ENCODE measurements around the gene BLTP3A.
"Not testable (repeated sequence)": the region's sequence is repeated elsewhere in the genome, so short reads cannot be mapped to it uniquely, and the experiment has no call there.

The BLTP3A gene

DNA sequence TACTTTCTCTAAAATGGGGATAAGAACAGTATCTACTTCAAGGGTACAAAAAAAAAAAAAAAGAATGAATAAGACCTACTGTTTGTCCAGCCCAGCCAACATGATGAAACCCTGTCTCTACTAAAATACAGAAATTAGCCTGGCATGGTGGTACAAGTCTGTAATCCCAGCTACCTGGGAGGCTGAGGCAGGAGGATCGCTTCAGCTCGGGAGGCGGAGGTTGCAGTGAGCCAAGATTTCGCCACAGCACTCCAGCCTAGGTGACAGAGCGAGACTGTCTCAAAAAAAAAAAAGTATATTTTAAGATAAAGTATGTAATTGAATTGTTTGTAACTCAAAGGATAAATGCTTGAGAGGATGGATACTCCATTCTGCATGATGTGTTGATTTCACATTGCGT lies 2.0 kb downstream of the BLTP3A start:
- DNase-seq (ENCODE audit: low read depth, low spot score) = no peak
- Histone ChIP-seq H3K4me1 (ENCODE audit: insufficient read depth, insufficient read length) (no peaks in the 10 kb centered on the region), H3K4me3 (ENCODE audit: insufficient read length, low read depth) (no peak overlapping the region), H3K9me3 (ENCODE audit: insufficient read depth, low read length) (no peaks in the 10 kb centered on the region), H3K27me3 (ENCODE audit: insufficient read depth, insufficient read length) (no peaks in the 10 kb centered on the region), H3K36me3 (ENCODE audit: insufficient read depth, insufficient read length, low read length) (no peaks in the 10 kb centered on the region), H3K9ac (ENCODE audit: insufficient read length, low read depth) (no peak overlapping the region)
- TF ChIP-seq YY1 (IDR thresholded peaks at IDR 0.05; ENCODE audit: insufficient read depth, insufficient read length) (no peak), ZNF274 (IDR thresholded peaks at IDR 0.05; ENCODE audit: low read depth, low read length) (no peak), SUZ12 (IDR thresholded peaks at IDR 0.05; ENCODE audit: extremely low read depth, insufficient read depth, insufficient read length) (no peak)

DNA sequence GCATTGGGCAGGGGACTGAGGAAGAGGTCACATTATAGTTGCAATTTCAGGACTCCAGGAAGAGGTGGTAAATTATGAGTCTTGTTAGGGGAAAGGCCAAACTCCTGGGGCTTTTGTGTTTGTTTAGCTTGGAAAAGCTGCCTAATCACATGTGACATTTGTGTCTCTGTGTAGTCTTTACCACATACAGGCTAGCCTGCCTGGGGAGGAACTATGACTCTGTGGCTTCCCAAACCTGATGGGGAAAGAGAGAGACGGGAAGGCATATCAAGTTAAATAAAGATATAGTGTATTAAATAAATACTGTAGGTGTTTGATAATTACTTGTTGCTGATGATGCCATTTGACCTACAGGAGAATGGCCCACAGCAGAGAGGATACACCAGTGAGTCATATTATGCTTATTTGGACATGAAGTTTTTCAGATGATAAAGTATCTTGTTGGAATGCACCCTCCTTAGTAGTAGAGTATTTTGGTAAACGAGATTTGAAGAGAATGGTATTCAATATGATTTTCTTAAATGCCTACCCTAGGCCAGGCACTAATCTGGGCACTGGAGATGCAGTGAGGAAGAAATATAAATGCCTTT lies 4.0 kb downstream of the BLTP3A start:
- no peaks in the 10 kb centered on the region for H3K9me3 ChIP-seq (ENCODE audit: insufficient read depth, low read length)
- H3K4me3 ChIP-seq (ENCODE audit: insufficient read length, low read depth) = no peak overlapping the region
- no peaks in the 10 kb centered on the region for H3K4me1 ChIP-seq (ENCODE audit: insufficient read depth, insufficient read length)
- TF ChIP-seq YY1 (IDR thresholded peaks at IDR 0.05; ENCODE audit: insufficient read depth, insufficient read length) (no peak), SUZ12 (IDR thresholded peaks at IDR 0.05; ENCODE audit: extremely low read depth, insufficient read depth, insufficient read length) (no peak), ZNF274 (IDR thresholded peaks at IDR 0.05; ENCODE audit: low read depth, low read length) (no peak)
- DNase-seq (ENCODE audit: low read depth, low spot score) = no peak
- H3K27me3 ChIP-seq (ENCODE audit: insufficient read depth, insufficient read length) = no peaks in the 10 kb centered on the region
- no peak overlapping the region for H3K9ac ChIP-seq (ENCODE audit: insufficient read length, low read depth)
- H3K36me3 ChIP-seq (ENCODE audit: insufficient read depth, insufficient read length, low read length) = no peaks in the 10 kb centered on the region

DNA sequence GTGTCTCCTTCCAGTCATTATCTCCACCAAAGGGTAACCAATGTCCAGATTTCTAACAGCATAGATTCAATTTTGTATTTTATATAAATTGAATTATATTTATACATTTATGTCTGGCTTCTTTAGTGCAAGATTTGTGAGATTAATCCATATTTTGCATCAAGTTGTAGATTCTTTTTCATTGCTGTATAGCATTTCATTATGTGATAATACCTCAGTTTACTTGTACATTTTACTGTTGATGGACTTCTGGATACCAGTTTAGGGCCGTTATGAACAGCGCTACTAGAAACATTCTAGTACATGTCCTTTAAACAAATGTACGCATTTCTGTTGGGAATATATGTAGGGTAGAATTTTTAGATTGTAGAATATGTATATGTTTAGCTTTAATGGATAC lies 6.2 kb downstream of the BLTP3A start:
- Histone ChIP-seq H3K9ac (ENCODE audit: insufficient read length, low read depth) (no peak overlapping the region), H3K4me1 (ENCODE audit: insufficient read depth, insufficient read length) (no peaks in the 10 kb centered on the region), H3K9me3 (ENCODE audit: insufficient read depth, low read length) (no peaks in the 10 kb centered on the region), H3K36me3 (ENCODE audit: insufficient read depth, insufficient read length, low read length) (no peaks in the 10 kb centered on the region), H3K4me3 (ENCODE audit: insufficient read length, low read depth) (no peak overlapping the region), H3K27me3 (ENCODE audit: insufficient read depth, insufficient read length) (no peaks in the 10 kb centered on the region)
- no peak for DNase-seq (ENCODE audit: low read depth, low spot score)
- TF ChIP-seq YY1 (IDR thresholded peaks at IDR 0.05; ENCODE audit: insufficient read depth, insufficient read length) = no peak
- TF ChIP-seq SUZ12 (IDR thresholded peaks at IDR 0.05; ENCODE audit: extremely low read depth, insufficient read depth, insufficient read length) = no peak
- no peak for TF ChIP-seq ZNF274 (IDR thresholded peaks at IDR 0.05; ENCODE audit: low read depth, low read length)

DNA sequence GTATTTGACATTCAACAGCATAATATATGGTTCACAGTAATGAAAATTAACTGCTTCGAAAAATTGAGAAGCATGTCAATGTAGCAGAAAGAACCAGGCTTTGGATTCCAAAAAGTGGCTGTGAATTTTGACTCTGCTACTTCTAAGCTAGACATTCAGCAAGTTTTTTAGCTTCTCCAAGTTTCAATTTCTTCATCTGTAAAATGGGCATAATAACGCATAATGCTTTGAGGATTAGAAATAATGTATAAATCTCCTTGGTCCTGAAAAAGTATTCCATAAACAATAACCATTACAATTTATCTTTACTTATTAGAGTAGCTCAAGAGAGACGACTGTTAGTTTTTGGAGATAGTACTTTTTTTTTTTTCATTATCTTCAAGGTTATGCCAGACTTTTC lies 7.7 kb downstream of the BLTP3A start:
- Histone ChIP-seq H3K9ac (ENCODE audit: insufficient read length, low read depth) (no peak overlapping the region), H3K4me3 (ENCODE audit: insufficient read length, low read depth) (no peak overlapping the region), H3K9me3 (ENCODE audit: insufficient read depth, low read length) (no peaks in the 10 kb centered on the region), H3K27me3 (ENCODE audit: insufficient read depth, insufficient read length) (no peaks in the 10 kb centered on the region), H3K36me3 (ENCODE audit: insufficient read depth, insufficient read length, low read length) (no peaks in the 10 kb centered on the region), H3K4me1 (ENCODE audit: insufficient read depth, insufficient read length) (no peaks in the 10 kb centered on the region)
- TF ChIP-seq YY1 (IDR thresholded peaks at IDR 0.05; ENCODE audit: insufficient read depth, insufficient read length) (no peak), ZNF274 (IDR thresholded peaks at IDR 0.05; ENCODE audit: low read depth, low read length) (no peak), SUZ12 (IDR thresholded peaks at IDR 0.05; ENCODE audit: extremely low read depth, insufficient read depth, insufficient read length) (no peak)
- no peak for DNase-seq (ENCODE audit: low read depth, low spot score)

DNA sequence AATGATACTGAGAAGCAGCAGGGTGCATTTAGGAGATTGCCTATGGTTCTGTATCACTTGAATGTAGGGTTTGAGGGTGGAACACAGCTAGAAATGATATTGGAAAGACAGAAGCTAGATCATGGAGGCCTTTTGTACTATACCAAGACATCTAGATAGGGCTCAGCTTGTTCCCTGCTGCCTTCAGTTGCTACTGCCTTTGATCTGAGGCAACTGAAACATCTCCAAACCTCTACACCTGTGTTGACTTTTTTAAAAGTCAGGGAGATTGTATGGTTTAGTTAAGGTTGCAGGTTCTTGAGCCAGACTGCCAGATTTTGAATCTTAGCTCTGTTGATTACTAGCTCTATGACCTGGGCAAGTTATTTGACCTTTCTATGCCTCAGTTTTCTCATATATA lies 12.7 kb downstream of the BLTP3A start:
- DNase-seq (ENCODE audit: low read depth, low spot score) = no peak
- Histone ChIP-seq H3K9me3 (ENCODE audit: insufficient read depth, low read length) (no peaks in the 10 kb centered on the region), H3K4me3 (ENCODE audit: insufficient read length, low read depth) (no peak overlapping the region), H3K4me1 (ENCODE audit: insufficient read depth, insufficient read length) (peaks cover 2% of the 10 kb centered on the region), H3K36me3 (ENCODE audit: insufficient read depth, insufficient read length, low read length) (no peaks in the 10 kb centered on the region), H3K9ac (ENCODE audit: insufficient read length, low read depth) (no peak overlapping the region), H3K27me3 (ENCODE audit: insufficient read depth, insufficient read length) (no peaks in the 10 kb centered on the region)
- TF ChIP-seq YY1 (IDR thresholded peaks at IDR 0.05; ENCODE audit: insufficient read depth, insufficient read length) (no peak), ZNF274 (IDR thresholded peaks at IDR 0.05; ENCODE audit: low read depth, low read length) (no peak), SUZ12 (IDR thresholded peaks at IDR 0.05; ENCODE audit: extremely low read depth, insufficient read depth, insufficient read length) (no peak)

DNA sequence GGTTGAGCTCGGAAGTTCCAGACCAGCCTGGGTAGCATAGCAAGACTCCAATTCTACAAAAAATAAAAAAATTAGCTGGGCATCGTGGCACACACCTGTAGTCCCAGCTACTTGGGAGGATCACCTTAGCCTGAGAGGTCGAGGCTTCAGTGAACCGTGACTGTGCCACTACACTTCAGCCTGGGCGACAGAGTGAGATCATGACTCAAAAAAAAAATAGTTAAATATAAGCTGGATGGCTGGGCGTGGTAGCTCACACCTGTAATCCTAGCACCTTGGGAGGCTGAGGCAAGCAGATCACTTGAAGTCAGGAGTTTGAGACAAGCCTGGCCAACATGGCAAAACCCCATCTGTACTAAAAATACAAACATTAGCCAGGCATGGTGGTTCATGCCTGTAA lies 13.2 kb downstream of the BLTP3A start:
- H3K9ac ChIP-seq (ENCODE audit: insufficient read length, low read depth); H3K27me3 ChIP-seq (ENCODE audit: insufficient read depth, insufficient read length); DNase-seq (ENCODE audit: low read depth, low spot score); H3K36me3 ChIP-seq (ENCODE audit: insufficient read depth, insufficient read length, low read length); H3K4me3 ChIP-seq (ENCODE audit: insufficient read length, low read depth); H3K4me1 ChIP-seq (ENCODE audit: insufficient read depth, insufficient read length); H3K9me3 ChIP-seq (ENCODE audit: insufficient read depth, low read length): not testable (repeated sequence)

DNA sequence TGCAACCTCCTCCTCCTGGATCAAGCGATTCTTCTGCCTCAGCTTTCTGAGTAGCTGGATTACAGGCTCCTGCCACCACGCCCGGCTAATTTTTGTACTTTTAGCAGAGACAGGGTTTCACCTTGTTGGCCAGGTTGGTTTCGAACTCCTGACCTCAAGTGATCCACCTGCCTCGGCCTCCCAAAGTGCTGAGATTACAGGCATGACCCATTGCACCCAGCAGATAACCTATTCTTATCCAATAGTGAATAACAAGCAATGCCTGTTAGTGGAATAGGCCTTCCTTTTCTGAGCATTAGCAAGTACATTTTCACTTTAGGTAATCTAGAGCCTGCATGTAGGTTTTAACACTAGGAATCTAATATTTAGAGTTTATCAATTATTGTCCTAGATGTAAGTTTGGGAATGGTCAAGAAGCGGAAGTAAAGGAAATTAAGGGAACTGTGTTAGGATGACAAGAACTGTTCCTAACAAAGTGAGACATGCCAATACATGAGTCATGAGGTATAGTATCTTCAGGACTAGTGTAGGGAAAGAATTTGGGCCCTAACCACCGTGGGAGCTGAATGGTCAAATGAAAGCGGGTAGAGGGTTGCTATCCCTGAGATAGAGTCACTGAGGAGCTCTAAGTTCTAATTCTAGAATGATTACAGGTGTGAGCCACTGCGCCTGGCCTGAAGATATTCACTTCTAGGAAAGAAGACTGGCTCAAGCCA lies 15.0 kb downstream of the BLTP3A start:
- Histone ChIP-seq H3K4me1 (ENCODE audit: insufficient read depth, insufficient read length) (peaks cover 2% of the 10 kb centered on the region), H3K4me3 (ENCODE audit: insufficient read length, low read depth) (no peak overlapping the region), H3K9me3 (ENCODE audit: insufficient read depth, low read length) (no peaks in the 10 kb centered on the region), H3K36me3 (ENCODE audit: insufficient read depth, insufficient read length, low read length) (no peaks in the 10 kb centered on the region), H3K9ac (ENCODE audit: insufficient read length, low read depth) (no peak overlapping the region), H3K27me3 (ENCODE audit: insufficient read depth, insufficient read length) (no peaks in the 10 kb centered on the region)
- TF ChIP-seq SUZ12 (IDR thresholded peaks at IDR 0.05; ENCODE audit: extremely low read depth, insufficient read depth, insufficient read length) (no peak), ZNF274 (IDR thresholded peaks at IDR 0.05; ENCODE audit: low read depth, low read length) (no peak), YY1 (IDR thresholded peaks at IDR 0.05; ENCODE audit: insufficient read depth, insufficient read length) (no peak)
- DNase-seq (ENCODE audit: low read depth, low spot score) = no peak

DNA sequence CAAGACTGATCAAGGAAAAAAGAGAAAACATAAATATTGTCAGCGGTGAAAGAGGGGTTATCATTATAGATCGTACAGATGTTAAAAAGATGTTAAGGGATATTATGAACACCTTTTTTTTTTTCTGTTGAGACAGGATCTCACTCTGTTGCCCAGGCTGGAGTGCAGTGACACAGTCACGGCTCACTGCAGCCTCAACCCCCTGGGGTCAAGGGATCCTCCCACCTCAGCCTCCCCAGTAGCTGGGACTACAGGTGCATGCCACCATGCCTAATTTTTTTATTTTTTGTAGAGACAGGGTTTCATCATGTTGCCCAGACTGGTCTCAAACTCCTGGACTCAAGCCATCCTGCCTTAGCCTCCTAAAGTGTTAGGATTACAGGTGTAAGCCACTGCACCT lies 16.6 kb downstream of the BLTP3A start:
- not testable (repeated sequence) for H3K9ac ChIP-seq (ENCODE audit: insufficient read length, low read depth); H3K4me3 ChIP-seq (ENCODE audit: insufficient read length, low read depth); H3K4me1 ChIP-seq (ENCODE audit: insufficient read depth, insufficient read length); H3K9me3 ChIP-seq (ENCODE audit: insufficient read depth, low read length); H3K36me3 ChIP-seq (ENCODE audit: insufficient read depth, insufficient read length, low read length); H3K27me3 ChIP-seq (ENCODE audit: insufficient read depth, insufficient read length); DNase-seq (ENCODE audit: low read depth, low spot score)

DNA sequence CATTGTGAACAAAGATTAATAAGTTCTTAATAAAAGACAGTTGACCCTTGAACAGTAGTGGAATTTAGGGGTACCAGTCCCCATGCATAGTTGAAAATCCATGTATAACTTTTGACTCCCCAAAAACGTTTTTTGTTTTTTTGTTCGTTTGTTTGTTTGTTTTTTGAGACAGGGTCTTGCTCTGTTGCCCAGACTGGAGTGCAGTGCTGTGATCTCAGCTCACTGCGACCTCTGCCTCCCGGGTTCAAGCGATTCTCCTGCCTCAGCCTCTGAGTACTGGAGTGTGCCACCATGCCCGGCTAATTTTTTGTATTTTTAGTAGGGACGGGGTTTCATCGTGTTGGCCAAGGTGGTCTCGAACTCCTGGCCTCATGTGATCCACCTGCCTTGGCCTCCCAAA lies 17.5 kb downstream of the BLTP3A start:
- not testable (repeated sequence) for H3K27me3 ChIP-seq (ENCODE audit: insufficient read depth, insufficient read length); H3K9ac ChIP-seq (ENCODE audit: insufficient read length, low read depth); DNase-seq (ENCODE audit: low read depth, low spot score); H3K4me3 ChIP-seq (ENCODE audit: insufficient read length, low read depth); H3K4me1 ChIP-seq (ENCODE audit: insufficient read depth, insufficient read length); H3K36me3 ChIP-seq (ENCODE audit: insufficient read depth, insufficient read length, low read length); H3K9me3 ChIP-seq (ENCODE audit: insufficient read depth, low read length)
